Stimulated activated CD8-positive, alpha-beta memory T cell treated with anti-CD3 and anti-CD28 coated beads, Interleukin-12 subunit alpha, Interleukin-12 subunit beta, amount 100 ng/mL, for 4 hours (primary cell): ENCODE data around the gene TTC39C.
A peak's percentile ranks its signal among the peaks of the same experiment; 100 is the strongest.

Source experiments
- DNase-seq: peaks from one replicate; pipeline ENCODE4 v3.0.0-alpha.2; 2020; ENCODE audit warnings: low read depth

Gene TTC39C

DNA sequence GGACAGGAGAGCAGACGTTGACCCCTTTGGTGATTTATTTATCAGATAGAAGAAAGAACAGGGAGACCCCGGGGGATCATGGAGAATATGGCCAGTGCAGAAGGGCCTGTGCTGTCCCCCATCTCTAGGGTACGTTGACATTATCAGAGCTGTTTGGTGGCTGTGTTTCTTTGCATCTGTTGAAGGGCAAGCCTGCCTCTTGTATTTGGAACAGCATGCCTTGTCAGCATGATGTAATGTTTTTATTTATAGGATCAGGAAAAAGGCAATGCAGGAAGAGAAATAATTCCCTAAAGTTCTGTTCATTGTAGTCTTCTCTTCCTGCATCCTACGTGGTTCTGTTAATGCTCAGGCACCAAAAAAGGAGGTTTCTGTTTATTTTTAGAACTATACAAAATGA is 74.5 kb downstream of the TTC39C start:
- no peak for DNase-seq

DNA sequence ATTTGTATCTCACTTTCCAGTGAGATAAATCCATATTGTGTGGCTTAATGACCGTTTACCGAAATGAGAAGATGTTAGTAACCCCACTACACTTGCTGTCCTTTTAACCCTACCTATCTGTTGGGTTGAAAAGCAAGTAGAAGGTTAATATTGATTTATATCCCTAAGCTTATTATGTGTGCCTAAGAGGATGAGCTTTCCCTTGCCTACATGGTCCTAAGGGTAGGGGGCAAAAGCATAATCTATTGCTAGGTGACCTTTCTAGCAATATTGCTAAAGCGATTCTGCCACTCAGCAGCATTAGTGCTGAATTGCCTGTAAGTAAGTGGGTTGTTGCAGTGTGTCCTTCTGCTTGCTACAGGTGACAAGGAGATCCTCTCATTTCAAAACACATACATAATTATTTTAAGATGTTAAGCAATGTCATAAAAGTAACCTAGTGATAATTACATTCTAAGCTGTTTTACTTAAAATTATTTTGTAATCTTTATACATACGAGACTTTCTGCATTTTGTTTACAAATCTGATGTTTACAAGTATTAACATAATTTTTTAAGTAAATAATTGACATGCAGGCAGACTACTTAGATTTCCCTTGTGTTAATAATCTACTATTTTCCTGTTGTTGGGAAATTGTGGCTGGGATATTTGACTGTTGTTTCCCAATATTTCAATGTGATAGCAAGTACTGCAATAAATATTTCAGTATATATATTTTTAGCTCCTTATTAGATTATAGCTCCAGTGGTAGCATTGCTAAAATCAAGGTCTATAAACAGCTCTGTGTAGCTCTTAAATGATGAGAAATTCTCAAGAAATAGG is 75.2 kb downstream of the TTC39C start:
- no peak for DNase-seq

DNA sequence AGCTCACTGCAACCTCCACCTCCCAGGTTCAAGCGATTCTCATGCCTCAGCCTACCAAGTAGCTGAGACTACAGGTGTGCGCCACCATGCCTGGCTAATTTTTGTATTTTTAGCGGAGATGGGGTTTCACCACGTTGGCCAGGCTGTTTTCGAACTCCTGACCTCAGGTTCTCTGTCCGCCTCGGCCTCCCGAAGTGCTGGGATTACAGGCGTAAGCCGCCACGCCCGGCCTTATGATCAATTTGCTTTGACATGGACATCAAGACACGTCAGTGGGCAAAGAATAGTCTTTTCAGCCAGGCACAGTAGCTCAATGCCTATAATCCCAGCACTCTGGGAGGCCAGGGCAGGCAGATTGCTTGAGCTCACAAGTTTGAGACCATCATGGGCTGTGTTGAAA is 76.3 kb downstream of the TTC39C start:
- no peak for DNase-seq

DNA sequence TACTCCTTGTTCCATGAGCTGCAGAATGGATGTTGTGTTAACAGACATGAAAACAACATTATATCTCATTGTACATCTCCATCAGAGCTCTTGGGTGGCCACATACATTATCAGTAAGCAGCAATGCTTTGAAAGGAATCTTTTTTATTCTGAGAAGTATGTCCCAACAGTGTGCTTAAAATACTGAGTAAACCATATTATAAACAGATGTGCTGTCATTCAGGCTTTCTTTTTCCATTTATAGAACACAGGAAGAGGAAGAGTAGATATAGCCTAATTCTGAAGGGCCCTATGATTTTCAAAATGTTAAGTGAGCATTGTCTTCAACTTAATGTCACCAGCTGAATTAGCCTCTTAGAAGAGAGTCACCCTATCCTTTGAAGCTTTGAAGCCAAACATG is 80.0 kb downstream of the TTC39C start:
- DNase-seq, result no peak

DNA sequence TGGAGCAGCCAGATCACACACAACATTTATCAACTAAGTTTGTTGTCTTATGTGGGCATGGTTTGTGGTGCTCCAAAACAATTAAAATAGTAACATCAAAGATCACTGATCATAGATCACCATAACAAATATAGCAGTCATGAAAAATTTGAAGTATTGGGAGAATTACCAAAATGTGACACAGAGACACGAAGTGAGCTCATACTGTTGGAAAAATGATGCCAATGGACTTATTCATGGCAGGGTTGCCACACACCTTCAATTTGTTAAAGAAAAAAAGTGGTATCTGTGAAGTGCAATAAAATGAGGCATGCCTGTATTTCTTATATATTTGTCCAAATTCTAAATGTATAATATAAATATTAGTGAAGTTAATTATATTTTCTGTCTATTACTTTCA is 81.4 kb downstream of the TTC39C start:
- no peak for DNase-seq

DNA sequence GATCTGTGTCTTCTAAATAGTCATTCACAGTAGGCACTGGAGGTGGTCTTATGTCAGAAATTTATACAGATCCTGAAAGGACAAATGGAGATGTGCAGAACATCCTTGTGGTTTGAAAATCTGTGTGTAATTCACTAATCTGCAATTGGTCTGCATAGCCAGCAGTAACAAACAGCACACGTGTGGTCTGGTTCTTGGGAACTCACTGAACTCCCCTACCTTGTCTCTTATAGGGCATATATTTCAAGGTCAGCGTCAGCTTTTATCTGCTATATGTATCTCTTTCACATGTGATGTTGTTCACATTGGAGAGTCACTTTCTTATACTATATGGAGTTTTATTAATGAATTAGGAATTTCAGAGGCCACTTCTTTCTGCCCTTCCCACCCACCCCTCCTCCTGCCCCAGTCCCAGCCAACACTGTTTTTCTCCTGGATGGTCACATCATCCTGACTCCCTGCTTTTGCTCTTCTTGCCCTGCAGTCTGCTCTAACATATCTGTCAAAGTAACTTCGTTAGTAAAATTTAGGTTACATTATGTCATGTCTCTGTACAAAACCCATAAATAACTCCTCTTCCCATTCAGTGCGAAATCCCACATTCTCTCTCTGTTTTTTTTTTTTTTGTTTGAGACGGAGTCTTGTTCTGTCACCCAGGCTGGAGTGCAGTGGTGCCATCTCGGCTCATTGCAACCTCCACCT is 88.9 kb downstream of the TTC39C start:
- no peak for DNase-seq

DNA sequence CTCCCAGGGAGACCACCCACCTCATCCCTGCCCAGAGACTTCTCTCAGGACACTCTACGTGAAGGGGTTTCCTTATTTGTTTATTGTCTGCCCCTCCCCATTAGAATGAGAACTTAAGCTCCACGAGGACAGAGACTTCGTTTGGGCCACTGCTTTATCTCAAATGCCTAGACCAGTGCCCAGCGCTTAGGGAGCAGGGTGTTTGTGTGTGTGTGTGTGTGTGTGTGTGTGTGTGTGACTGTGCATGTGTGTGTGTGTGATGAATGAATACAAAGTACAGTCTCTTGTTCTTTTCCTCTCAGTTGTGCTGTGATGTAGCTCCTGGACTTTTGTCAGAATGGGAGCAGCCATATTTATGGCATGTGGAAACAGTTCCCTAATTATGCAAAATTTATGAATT is 89.9 kb downstream of the TTC39C start:
- DNase-seq, result no peak

DNA sequence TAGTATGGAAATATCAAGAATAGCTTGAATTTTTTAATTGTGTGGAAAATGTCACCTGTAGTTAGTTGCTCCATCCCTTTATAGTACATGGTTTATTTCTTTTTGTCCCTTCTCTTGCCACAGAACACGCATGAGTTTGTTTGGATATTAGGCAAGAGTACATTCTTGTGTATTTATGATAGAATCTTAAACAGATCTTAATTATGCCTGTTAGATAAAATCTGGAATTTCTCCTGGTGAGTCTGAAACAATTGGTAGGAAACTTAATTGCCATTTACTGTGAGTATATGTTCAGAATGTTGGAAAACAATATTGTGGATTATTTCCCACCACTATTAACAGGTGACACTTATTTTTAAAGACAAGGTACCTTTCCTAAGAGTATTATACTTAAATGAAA is 94.1 kb downstream of the TTC39C start:
- DNase-seq, result no peak

DNA sequence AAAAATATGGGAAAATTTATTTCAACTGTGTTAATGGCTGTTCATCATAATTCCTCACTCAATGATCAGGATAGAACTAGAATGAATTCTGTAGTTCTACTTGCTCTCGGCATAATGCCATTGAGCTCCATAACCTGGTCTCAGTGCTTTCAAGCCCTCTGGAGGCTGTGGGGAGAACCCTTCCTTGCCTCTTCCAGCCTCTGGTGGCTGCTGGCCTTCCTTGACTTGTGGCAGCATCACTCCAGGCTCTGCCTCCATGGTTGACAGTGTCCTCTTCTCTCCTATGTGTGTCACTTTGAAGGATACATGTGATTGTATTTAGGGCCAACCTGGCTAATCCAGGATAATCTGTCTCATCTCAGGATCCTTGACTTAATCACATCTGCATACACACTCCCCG is 97.4 kb downstream of the TTC39C start:
- DNase-seq, result no peak

DNA sequence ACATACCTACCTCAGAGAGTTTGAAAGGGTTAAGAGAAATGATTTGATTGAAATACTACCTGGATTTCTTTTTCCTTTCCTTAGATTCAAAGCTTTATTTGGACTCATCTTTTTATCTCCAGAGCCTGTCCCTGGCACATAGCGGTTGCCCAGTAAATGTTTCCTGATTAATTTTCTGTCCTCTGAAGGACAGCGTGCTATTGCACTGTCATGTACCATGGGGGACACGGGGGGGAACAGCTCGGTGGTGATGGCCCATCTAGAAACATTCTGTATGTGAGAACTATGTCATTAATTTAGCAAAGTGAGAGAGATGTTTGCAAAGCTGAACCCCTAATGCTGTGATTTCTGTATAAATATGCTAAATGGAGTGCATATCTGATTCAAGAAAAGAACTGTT is 97.9 kb downstream of the TTC39C start:
- no peak for DNase-seq

DNA sequence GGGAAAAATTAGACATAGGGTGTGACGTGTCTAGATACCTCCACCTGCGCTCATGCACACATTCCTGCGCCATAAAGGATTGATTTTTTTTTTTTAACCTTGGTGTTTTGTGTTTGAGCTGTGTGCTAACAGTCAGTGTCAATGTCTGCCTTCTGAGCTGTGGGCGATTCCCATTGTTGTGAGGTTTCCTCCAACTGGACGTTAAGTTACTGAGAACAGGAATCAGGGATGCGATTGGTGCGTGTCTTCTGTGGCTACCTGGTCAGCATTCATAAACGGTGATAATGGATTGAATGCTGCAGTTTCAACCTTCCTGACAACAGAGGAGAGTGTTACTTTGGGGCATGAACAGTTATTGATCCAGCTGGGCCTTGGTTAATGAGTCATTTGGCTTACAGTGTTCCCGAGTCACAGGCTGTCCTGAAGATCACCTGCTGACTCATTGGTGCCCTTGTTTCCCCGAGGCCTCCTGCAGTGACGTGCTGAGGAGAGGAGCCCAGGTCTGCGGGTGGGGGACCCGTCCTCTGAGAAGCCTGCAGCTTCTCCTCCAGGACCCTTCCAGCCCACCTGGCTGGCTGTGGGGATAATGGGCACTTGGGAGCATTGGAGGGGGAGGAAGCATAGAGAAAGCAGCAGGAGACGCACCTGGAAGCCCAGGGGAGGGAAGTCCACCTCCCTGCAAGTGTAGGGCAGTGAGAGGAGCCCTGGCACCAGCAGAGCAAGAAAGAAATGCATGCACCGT is 98.5 kb downstream of the TTC39C start:
- DNase-seq, result no peak

DNA sequence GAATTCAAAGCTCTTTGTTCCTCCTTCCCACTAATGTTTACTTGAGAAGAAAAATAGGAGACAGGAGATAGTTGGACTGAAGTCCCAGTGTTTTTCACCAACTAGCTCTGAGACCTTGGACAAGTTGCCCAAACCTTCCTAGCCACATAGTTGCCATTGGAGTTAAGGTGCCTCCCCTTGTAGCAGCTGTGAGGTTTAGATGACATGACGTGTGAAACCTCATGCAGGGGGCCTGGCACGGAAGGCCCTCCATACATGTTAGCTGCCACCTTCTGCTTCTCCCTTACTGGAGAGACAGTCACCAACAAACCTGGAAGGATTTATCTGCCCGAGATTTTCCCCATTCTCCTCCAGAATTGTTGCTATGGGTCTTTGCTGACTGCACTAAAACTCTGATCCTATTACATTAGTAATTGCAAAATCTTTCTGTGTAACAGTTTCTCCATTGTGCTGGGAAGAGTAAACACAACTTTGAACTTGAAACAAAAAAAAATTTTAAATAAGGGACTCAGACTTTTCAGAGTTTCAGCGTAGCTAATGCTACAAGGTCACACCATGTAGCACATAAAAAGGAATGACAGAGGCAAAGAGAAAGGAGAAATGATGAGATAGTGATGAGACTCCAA is 100.5 kb downstream of the TTC39C start:
- no peak for DNase-seq

DNA sequence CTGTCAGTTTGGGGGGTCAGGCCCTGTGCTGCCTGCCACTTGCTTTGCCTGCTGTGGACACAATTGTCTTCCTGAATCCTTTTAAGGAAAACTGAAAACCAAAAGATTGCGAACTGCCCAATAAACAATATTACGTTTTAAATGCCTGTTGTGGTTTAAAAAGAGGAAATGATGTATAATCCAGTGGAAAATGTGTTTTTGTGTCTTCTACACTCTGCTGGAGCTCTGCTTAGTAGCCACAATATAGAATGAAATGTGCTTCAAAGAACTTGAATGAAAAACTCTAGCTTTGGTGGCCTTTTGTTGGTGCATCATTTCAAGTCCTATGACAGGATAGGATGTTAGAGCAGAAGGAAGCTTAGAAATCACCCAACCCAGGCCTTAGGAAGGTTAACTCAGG is 101.1 kb downstream of the TTC39C start:
- no peak for DNase-seq

DNA sequence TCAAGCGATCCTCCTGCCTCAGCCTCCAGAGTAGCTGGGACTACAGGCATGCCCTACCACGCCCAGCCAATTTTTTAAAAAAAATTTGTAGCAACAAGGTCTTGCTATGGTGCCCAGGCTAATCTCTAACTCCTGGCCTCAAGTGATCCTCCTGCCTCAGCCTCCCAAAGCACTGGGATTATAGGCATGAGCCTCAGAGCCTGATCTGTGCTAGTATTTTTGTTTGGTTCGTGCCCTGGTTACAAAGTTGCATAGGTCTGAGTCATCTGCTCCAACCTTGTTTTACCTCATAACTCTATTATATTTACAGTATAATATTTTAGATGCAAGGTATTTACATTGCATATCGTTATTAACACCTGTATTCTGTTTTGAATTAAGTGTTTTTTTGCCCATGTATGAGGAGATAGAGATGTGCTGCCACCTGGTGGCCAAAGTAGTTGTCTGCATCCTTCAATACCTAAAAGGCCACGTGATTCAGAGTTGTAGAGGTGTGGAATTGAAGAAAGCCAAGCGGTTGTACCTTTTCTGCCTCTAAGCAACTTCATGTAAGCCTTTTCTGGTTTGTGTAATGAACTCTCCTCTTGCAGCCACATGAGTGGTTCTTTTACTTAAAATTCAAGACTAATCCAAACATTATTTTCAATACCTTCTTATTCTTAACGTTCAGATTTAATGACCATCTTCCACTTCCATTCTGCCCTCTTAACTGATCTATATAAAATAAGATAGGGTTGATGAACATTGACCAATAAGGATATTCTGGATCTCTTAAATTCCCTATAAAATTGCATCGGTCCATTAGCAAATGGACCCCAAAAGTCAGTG is 104.4 kb downstream of the TTC39C start:
- peak; percentile 41 for DNase-seq

DNA sequence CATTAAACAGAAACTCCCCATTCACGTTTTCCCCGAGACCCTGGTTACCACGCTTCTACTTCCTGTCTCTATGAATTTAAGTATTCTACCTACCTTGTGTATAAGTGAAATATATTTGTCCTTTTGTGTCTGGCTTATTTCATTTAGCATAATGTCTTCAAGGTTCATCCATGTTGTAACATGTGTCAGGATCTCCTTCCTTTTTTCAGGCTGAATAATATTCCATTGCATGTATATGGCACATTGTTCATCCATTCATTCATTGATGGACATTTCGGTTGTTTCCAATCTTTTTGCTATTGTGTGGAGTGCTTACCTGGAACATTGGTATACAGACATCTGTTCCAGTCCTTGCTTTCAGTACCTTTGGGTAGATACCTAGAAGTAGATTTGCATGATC is 106.1 kb downstream of the TTC39C start:
- no peak for DNase-seq

DNA sequence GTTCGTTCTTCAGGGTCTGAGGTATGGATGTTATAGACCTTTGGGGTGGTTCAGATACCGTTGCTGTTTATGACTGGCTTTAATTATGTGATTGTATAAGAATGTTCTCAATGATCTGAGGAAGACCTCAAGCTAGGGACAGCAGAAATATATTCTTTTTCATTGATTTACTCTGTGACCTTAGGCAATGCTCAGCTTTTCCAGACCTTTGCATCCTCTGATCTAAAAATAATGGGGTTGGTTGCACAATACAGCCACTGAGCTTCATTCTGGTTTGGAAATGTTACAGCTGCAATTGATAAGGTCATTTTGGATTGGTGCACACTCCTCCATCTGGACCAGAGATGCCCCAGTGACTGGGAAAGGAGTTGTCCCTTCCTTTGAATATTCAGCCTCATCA is 107.1 kb downstream of the TTC39C start:
- no peak for DNase-seq

DNA sequence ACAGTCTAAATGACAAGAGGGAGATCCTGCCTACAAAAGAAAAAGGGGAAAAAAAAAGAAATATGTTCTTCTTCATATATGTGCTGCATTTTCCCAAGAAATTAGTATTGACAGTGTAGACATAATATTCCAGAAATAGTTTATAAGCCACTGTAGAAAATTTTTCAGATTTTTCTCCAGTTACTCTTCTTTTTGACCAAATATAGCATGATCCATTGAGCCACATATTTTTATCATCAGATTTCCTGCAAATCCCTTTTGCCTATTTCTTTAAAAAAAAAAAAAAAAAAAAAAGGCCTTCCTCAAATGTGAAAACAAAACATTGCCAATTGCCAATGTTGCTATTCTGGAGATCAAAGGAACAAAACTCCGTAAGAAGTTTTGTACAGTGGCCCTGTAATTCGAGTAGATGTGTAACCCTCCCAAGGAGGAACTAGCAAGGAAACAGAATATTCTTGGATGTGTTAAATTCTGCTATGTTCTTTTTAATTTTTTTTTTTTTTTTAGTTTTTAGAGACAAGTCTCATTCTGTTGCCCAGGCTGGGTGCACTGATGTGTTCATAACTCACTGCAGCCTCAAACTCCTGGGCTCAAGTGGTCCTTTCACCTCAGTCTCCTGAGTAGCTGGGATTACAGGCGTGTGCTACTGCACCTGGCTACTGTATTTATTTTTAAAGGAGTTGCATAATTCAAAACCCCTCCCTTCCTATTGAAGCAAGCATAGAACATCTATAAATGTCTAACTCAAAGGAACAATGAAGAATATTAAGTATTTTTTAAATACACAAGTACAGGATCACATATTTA is 111.8 kb downstream of the TTC39C start:
- DNase-seq, result no peak

DNA sequence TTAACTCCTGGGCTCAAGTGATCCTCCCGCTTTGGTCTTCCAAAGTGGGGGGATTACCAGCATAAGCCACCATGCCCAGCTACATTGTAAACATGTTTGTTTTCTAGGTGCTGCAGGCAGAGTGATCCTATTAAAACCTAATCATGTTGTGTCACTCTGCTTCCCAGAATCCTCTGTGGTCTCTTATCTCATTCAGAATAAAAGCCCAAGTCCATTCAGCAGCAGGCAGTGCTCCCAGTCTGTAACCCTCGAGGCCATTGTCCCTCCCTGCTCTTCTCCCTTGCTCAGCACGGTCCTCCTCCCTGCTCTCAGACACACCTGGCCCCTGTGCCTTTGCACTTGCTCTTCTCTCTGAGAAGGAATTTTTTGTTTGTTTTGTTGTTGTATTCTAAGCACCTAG is 113.2 kb downstream of the TTC39C start:
- no peak for DNase-seq

DNA sequence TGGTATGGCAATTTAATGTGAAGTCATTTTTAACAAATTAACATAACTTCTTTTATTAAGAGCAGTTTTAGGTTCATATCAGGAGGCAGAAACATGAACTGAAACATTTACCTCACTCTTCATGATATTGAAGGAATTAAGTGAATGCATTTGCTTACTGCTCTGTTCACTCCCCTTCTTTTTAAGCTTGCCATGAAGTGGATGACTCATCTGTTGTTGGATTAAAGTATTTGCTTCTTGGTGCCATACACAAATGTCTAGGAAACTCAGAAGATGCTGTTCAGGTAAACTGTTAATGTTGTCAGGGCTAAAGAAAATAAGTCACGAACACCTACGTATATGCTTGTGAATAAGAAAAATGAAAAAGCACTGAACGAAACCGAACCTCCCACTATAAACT is 114.1 kb downstream of the TTC39C start:
- DNase-seq, result no peak

DNA sequence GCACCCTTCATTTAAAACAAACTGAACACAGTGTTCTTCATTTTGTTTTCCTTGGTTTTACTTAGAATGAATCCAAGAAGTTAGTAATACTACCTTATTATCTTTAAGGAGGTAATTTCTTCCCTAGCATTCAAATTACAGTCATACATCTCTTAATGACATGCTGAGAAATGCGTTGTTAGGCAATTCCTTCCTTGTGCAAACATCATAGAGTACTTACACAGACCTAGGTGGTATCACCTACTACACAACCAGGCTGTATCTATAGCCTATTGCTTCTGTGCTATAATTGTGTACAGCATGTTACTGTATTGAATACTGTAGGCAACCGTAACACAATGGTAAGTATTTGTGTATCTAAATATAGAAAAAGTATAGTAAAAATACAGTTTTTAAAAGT is 115.9 kb downstream of the TTC39C start:
- DNase-seq, result no peak

DNA sequence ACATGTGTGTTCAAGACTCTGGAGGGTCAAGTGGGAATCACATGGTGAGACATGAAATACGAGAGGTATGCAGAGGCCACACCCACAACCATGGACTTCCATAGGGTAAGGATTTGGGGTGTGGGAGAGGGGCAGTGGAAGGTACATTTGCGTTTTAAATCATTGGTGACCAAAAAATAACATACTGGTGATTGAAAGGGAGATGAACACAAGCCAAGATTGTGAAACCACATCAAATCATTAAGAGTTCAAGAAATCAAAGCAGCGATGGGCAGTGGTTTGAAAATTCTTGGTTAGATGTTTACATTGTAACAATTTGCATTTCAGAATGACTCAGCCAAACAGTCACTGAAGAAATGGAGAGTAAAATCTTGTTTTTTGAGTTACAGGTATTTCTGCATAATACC is 122.4 kb downstream of the TTC39C start:
- no peak for DNase-seq
